B cell (primary cell): ENCODE data around the gene ATP6V0A1.

Experiments used
- CTCF ChIP-seq: fragments of 200-600 bp; IDR thresholded peaks from one replicate; pipeline ENCODE4 v1.8.0; 2022; ENCODE audit warnings: antibody characterized with exemption, mild to moderate bottlenecking
- EZH2 ChIP-seq: IDR thresholded peaks from 2 replicates; pipeline ENCODE4 v1.6.1; 2012; ENCODE audit warnings: borderline replicate concordance, low read depth, mild to moderate bottlenecking, moderate library complexity, low read length; ENCODE audit not compliant: insufficient read depth, poor library complexity, severe bottlenecking

- TF ChIP-seq CTCF (no peak), EZH2 (no peak)
These were observed 45.1 kb upstream of the ATP6V0A1 start for GRCh38 chr17:42413464-42414040.
